OCI-LY7 (cell line): ENCODE measurements around the gene GRK4.
"Not testable (repeated sequence)": the region's sequence is repeated elsewhere in the genome, so short reads cannot be mapped to it uniquely, and the experiment has no call there.

Experiments
- CTCF ChIP-seq: fragments of 200-600 bp; sonication (generic); conservative IDR thresholded peaks from 2 replicates; pipeline ENCODE4 v1.5.1; 2014; ENCODE audit warnings: mild to moderate bottlenecking, antibody characterized with exemption, low read length, moderate library complexity, mixed read lengths
- EZH2phosphoT487 ChIP-seq: fragments of 200-600 bp; sonication (generic); IDR thresholded peaks from 2 replicates; pipeline ENCODE4 v1.6.1; 2018; ENCODE audit warnings: low read depth, borderline replicate concordance, mild to moderate bottlenecking, mixed run types, antibody characterized with exemption, low read length, moderate library complexity, mixed read lengths

GRCh38 chr4:3051141-3051897, 87.9 kb downstream of the GRK4 start:
- TF ChIP-seq CTCF, EZH2phosphoT487: not testable (repeated sequence)
